AG10803 (cell line): Measurements from ENCODE around the gene KCNJ6.

Experiments
- DNase-seq: peaks from one replicate; pipeline ENCODE4 v3.0.0; 2010; ENCODE audit warnings: low read depth
- H3K4me3 ChIP-seq: 2 replicates; pipeline ENCODE4 v1.5.1; 2011; ENCODE audit warnings: mild to moderate bottlenecking, low read length, control low read depth
- TF ChIP-seq, protein P1 (sequence below): conservative IDR thresholded peaks from 2 replicates; pipeline ENCODE4 v1.5.1; 2011; ENCODE audit warnings: mild to moderate bottlenecking, low read length, control low read depth, inconsistent platforms

The KCNJ6 gene

DNA sequence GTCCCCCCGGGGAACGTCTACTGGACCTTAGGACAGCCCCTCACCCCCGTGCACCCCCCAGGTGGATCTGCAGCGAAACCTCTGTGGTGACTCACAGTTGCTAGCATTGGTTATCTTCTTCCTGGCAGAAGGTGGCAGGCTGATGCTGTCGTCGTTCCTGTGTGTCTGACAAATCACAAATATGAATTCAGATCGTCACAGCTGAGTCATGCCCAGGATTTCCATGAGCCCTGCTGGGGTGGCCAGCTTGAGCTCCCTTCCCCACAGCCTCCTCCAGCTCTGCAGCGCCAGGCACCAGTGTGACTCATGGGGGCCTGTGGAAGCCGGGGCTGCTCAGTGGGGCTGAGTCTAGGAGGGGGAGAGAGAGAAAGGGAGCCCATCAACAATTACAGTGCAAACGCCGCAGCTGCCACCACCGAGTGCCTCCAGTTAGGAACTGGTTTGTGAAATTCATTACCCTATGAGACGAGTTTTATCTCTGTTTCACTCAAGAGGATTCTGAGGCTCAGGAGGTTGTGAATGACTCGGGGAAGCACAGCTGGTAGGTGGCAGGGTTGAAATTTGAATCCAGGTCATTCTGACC, 351.8 kb downstream of the KCNJ6 start:
- DNase-seq: peak; percentile 96
- H3K4me3 ChIP-seq: peak overlapping the region; percentile 83
- TF ChIP-seq, protein P1, sequence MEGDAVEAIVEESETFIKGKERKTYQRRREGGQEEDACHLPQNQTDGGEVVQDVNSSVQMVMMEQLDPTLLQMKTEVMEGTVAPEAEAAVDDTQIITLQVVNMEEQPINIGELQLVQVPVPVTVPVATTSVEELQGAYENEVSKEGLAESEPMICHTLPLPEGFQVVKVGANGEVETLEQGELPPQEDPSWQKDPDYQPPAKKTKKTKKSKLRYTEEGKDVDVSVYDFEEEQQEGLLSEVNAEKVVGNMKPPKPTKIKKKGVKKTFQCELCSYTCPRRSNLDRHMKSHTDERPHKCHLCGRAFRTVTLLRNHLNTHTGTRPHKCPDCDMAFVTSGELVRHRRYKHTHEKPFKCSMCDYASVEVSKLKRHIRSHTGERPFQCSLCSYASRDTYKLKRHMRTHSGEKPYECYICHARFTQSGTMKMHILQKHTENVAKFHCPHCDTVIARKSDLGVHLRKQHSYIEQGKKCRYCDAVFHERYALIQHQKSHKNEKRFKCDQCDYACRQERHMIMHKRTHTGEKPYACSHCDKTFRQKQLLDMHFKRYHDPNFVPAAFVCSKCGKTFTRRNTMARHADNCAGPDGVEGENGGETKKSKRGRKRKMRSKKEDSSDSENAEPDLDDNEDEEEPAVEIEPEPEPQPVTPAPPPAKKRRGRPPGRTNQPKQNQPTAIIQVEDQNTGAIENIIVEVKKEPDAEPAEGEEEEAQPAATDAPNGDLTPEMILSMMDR: no peak

DNA sequence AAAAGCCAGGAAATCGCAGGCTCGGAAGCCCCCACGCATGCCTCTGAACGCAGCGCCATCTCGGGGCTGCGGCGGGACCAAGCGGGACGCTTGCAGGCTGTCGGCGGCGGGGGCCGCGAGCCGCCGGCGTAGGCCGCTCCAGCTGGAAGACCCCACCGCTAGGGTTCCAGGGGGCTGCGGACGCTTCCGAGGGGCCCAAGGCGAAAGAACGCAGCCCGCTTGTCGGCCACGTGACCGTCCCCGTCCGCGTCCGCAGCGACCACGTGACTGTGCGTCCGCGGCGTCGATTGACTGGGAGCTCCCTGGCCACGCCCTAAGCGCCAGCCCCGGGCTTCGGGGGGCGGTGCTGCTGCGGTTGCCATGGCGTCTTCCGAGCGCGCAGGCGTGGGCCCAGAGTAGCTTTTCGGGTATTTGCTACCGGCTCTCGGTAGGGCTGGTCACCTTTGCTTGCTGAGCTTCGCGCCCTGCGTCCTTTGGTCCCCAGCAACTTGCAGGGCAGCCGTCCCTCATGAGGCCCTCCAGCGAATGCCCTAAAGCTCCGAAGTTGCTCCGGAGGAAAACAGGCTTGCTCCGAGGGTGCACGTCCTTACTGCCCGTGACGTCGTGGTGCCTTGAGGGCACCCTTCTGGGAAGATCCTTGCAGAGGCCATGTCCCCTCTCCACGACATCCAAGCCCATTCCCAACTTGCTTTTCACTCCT, 352.5 kb downstream of the KCNJ6 start:
- peak; percentile 90 for DNase-seq

DNA sequence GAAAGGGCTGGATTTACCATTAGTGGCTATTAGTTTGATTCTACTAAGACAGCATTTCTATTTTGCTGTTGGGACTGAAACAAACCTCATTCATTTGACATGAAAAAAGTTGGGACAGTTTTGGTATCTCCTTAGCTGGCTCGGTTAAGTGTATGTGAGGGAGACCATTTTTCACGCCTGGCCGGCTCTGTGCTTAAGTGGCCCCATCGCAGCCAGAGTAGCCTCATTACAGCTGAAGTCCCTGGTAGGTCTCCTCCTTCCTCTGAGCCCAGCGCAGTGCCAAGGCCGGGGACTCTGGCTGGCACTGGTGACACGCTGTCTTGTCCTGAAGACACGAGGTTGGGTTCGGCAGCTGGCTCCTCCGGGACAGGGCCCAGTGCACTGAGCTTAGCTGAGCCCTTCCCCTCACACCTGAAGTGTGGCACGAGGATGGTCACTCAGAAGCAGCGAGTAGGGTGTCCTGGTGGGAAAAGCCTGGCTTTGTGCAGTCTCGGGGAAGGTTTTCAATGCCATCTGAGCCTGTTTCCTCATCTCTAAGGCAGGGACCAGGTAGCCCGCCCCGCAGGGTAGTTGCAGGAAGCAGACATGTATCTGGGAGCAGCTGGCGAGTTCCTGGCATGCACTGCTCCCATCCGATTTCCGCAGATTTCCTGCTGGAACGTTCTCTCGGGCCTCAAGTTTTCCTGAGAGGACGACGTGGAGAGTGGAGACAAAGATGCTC, 353.2 kb downstream of the KCNJ6 start:
- DNase-seq: no peak
- TF ChIP-seq, protein P1: no peak

More for the DNA sequence above, 352.5 kb downstream of the KCNJ6 start:
- TF ChIP-seq, protein P1: peak; percentile 34
- peak overlapping the region; percentile 83 for H3K4me3 ChIP-seq

DNA sequence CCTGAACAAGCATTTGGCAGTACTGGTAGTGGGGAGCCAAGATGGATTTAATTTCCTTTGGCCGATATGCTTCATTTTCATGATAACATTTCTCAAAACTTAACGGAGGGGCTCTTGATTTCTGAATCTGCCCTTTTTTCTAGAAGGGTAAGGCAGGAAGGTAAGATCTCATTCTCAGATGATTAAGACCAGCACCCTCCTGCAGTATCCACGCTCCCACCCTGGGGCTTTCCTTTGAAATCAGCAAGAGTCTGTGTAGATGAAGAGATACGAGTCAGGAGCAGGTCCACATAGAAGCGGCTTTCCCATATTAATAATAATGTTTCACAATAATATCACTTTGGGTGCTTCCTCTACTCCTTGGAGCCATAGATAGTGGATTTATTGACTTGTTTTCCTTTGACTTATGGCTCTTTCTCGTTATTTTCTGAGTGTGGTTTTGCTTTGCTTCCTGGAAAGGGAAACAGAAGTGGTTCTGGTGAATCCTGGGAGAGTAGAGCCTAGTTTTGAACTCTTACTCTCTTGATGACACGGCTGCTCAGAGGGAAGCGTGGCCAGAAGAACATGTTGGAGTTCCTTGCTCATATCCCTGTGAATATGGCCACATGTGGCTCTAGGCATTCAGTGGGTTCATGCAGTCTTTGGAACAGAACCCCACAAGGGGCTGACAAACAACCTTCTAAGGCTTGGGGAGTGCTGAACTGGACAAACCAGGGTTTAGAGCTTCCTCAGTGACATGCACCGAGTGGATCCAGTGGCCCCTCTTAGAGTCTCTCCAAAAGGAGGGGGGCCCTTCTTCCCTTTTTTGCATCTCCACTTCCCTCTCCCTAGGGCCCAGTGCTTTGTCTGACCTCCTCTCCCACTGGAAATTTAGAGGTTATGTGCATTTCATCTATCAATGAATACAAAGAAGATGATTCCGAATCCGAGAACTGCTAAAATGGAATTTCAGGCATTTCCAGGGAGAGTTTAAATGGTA, 354.0 kb downstream of the KCNJ6 start:
- TF ChIP-seq, protein P1: no peak
- no peak for DNase-seq
- H3K4me3 ChIP-seq: no peak overlapping the region

More for the DNA sequence above, 353.2 kb downstream of the KCNJ6 start:
- peak overlapping the region; percentile 83 for H3K4me3 ChIP-seq

DNA sequence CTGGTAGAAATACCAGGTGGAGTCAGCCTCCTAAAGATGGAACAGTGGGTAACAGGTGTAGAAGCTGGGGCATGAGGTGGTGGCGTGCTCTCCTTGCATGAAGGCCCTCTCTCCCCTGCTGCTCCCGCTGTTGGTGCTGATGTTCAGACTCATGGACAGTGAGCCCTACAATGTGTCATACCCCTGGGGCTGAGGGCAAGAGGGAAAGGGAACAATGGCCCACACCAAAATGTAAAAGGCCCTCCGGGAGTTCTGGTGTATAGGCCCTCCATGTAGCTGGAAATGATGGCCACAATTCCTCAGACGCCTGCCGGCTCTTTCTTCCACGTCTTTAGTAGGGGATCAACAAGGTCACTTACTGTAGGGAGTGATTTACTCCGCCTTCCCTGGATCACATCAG, 354.8 kb downstream of the KCNJ6 start:
- no peak for DNase-seq
- TF ChIP-seq, protein P1: no peak
- H3K4me3 ChIP-seq: no peak overlapping the region

DNA sequence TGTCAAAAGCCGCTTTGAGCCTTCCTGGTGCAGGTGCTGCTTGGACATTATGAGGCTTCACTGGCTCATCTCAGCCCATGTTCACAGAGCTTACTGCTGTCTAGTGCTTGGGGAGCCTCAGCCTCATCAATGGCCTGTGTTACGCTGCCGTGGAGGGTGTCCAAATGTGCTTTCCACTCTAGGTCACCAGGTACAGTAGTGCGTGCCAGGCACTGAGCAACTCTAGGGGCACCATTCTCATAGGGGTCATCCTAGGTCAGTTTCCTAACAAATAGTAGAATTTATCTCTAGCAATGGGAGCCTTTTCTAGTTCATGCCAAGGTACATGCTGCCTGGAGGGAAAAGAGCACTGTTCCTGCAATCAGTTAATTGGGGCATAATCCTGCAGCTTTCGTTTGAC, 355.9 kb downstream of the KCNJ6 start:
- no peak for DNase-seq
- TF ChIP-seq, protein P1: no peak
- H3K4me3 ChIP-seq: no peak overlapping the region
